Kidney capillary endothelial cell (primary cell): ENCODE results near the gene POTEI.
"Not testable (repeated sequence)": the region's sequence is repeated elsewhere in the genome, so short reads cannot be mapped to it uniquely, and the experiment has no call there.

Source experiments
- DNase-seq: peaks from one replicate; pipeline ENCODE4 v3.0.0-alpha.2; 2018; ENCODE audit warnings: low spot score

Gene POTEI

DNA sequence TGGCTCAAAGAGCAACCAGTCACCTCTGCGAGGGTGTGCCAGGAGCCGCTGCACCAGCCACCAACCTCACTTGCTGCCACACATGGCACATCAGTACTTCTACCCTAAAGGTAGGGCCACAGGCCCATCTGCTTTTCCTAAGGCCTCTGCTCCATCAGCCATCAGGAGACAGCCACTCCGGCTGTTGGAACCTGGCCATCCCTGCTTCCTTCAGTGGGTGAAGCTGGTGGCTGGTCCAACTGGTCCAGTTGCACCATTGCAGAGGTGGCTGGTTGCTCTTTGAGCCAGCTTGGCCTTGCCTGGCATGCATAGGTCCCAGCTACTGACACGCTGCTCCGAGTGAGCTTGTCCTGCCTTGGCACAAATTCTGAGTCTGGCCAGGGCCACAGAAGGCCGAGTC lies 53.7 kb downstream of the POTEI start:
- not testable (repeated sequence) for DNase-seq

GRCh38 chr2:130454712-130455083 lies 54.4 kb downstream of the POTEI start:
- DNase-seq: not testable (repeated sequence)

- DNase-seq: not testable (repeated sequence)
These were observed 55.0 kb downstream of the POTEI start for GRCh38 chr2:130453955-130454711.

- DNase-seq: not testable (repeated sequence)
These were observed 56.2 kb downstream of the POTEI start for GRCh38 chr2:130452897-130453296.

DNA sequence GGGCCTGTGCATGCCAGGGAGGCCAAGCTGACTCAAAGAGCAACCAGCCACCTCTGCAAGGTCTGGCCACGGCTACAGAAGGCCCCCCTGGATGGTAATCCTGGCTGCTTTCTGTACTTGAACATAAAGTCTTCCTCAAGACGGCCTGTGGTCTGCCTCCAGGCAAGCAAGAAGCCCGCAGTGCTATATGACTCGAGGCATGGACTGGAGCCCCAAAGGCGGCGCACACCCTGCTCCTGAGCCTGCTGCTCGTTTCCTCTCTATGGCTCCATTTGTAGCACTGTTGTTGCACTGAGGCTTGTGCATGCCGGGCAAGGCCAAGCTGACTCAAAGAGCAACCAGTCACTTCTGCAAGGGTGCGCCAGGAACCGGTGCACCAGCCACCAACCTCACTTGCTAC lies 57.3 kb downstream of the POTEI start:
- DNase-seq: not testable (repeated sequence)

DNA sequence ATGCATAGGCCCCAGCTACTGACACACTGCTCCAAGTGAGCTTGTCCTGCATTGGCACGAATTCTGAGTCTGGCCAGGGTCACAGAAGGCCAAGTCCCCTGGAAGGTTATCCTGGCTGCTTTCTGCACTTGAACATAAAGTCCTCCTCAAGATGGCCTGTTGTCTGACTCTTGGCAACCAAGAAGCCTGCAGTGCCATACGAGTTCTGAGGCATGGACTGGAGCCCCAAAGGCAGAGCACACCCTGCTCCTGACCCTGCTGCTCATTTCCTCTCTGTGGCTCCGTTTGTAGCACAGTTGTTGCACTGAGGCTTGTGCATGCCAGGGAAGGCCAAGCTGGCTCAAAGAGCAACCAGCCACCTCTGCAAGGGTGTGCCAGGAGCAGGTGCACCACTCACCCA lies 57.9 kb downstream of the POTEI start:
- not testable (repeated sequence) for DNase-seq

- not testable (repeated sequence) for DNase-seq
These were observed 58.8 kb downstream of the POTEI start for GRCh38 chr2:130450366-130450765.

DNA sequence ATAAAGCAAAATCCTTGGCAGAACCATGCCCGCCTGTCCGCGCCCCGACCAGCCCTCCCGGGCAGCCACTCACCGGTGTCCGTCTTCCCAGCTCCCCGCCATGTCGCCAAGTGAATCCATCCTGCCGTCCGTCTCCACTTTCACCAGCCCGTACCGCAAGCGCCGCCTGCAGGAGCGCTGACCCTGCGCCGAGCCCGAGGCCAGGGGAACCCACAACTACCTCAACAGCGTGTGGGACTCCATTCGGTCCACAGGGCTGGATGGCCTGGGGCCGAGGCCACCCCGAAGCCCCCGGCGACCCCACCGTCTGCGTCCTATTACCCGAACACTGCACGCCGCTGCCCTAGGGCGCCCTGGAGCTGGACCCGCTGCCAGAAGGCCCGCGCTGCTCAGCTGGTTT lies 81.5 kb downstream of the POTEI start:
- not testable (repeated sequence) for DNase-seq

DNA sequence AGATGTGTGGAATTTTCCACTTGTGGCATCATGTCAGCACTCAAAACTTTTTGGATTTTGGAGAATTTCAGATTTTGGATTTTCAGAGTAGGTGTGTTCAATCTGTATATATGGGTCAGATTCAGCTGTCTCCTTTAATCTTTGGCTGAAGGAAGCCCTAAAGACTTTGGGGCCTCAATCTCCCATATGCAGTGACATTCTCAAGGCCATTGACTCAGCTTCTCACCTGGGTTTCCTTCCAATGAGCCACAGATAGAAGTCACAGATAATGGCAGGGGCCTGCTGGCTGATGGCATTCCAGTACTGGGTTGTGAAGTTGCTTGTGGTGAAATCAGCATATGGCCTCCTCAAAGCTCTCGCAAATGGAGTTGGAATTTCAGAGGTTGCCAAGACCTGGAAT lies 90.3 kb downstream of the POTEI start:
- not testable (repeated sequence) for DNase-seq

DNA sequence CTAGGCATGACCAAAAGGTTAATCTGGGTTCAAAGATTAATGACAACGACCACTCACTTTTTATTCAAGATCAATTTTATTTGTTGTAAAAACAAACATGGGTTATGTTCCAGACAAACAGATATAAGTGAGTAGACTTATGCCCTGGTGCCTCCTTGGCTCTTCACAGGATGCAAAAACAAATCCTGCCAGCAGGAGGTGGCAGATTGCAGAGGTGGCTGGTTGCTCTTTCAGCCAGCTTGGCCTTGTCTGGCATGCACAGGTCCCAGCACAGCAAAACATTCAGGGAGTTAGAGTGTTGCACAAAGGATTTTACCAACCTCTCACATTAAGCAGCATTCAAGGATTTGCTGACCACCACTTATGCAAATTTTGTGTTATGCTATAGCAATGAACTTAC lies 92.4 kb downstream of the POTEI start:
- not testable (repeated sequence) for DNase-seq
